BJ (cell line): ENCODE data around the gene ABCA8. TPM values are rescaled to one million over a fixed set of nuclear protein-coding genes. Genes with fewer than 3 reads are reported as not detected.
"Not testable (repeated sequence)": the region's sequence is repeated elsewhere in the genome, so short reads cannot be mapped to it uniquely, and the experiment has no call there.

Experiments used
- CTCF ChIA-PET: fragments of 350-600 bp; formaldehyde crosslinking; extraction: SDS; loops from one replicate; lab custom pipeline; 2021; ENCODE audit warnings: antibody characterized with exemption, inconsistent platforms; lab: Yijun Ruan, JAX
- POLR2A ChIA-PET: fragments of 300-600 bp; sonication (Branson Sonifier 250); formaldehyde crosslinking; extraction: SDS; loops from one replicate; lab custom pipeline; 2021; ENCODE audit warnings: antibody characterized with exemption; lab: Charles Lee
- DNase-seq: peaks from one replicate; pipeline ENCODE4 v3.0.0-alpha.2; 2011; ENCODE audit warnings: low read depth
- H3K27me3 ChIP-seq: 2 replicates; pipeline ENCODE4 v1.6.0; 2011; ENCODE audit warnings: low read length; ENCODE audit not compliant: control insufficient read depth, insufficient read depth
- H3K36me3 ChIP-seq: 2 replicates; pipeline ENCODE4 v1.5.1; 2011; ENCODE audit warnings: low read length; ENCODE audit not compliant: control insufficient read depth, insufficient read depth
- H3K4me3 ChIP-seq: 2 replicates; pipeline ENCODE4 v1.5.1; 2011; ENCODE audit warnings: low read depth, mild to moderate bottlenecking, control low read depth, low read length
- polyA plus RNA-seq: library from polyadenylated mRNA; depleted of rRNA; stranded (reverse); fragments of >200 nt; gene quantifications from 2 replicates; pipeline ENCODE4 v1.2.3, GENCODE V29; 2011
- TF ChIP-seq, protein P1 (sequence below): IDR thresholded peaks from 2 replicates; pipeline ENCODE4 v1.5.1; 2011; ENCODE audit warnings: low read depth, mild to moderate bottlenecking, control low read depth, inconsistent platforms, low read length, moderate library complexity; ENCODE audit not compliant: insufficient read depth

The ABCA8 gene
- polyA plus RNA-seq, 1 experiment = 0.27 TPM

DNA sequence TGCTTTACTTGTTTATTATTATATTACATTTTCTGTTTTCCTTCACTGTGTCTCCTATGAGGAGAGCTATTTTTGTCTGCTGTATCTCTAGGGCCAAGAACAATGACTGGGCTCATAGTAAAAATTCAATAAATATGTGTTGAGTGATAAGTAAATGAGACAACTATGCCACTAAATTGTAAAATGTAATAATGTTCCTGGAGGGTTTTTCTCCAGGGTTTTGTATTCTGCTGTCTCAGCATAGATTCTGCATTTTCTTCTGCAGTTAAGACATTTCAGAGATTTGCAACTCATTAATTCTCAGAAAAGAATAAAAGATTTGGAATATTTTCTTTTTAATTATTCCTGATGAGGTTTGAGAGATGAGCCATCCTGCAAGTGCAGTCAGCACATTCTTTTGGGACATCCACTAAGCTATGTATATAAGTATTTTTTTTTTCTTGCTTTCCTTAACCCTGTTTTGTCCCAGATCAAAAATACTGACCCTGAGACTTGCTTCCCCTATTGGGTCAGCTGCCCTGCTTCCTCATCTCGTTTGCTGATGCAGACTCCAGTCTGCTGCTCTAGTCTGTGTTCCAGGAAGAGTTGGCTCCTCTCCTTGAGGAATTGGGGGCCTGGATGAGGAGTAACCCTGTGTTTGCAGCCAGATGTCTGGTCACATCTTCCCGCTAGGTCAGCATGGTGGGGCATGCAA is 122.9 kb downstream of the ABCA8 start:
- ChIA-PET CTCF (no interaction called here), POLR2A (interaction anchor here (0.6 kb wide), 1 partner anchor 10 kb away, joined by 4 read pairs; no protein-coding TSS in a partner anchor)
- Histone ChIP-seq H3K4me3 (no peak overlapping the region), H3K27me3 (peaks cover 1% of the 10 kb centered on the region; the same call in 1 of the 2 replicates), H3K36me3 (no peaks in the 10 kb centered on the region)
- TF ChIP-seq, protein P1, sequence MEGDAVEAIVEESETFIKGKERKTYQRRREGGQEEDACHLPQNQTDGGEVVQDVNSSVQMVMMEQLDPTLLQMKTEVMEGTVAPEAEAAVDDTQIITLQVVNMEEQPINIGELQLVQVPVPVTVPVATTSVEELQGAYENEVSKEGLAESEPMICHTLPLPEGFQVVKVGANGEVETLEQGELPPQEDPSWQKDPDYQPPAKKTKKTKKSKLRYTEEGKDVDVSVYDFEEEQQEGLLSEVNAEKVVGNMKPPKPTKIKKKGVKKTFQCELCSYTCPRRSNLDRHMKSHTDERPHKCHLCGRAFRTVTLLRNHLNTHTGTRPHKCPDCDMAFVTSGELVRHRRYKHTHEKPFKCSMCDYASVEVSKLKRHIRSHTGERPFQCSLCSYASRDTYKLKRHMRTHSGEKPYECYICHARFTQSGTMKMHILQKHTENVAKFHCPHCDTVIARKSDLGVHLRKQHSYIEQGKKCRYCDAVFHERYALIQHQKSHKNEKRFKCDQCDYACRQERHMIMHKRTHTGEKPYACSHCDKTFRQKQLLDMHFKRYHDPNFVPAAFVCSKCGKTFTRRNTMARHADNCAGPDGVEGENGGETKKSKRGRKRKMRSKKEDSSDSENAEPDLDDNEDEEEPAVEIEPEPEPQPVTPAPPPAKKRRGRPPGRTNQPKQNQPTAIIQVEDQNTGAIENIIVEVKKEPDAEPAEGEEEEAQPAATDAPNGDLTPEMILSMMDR = no peak
- no peak for DNase-seq

DNA sequence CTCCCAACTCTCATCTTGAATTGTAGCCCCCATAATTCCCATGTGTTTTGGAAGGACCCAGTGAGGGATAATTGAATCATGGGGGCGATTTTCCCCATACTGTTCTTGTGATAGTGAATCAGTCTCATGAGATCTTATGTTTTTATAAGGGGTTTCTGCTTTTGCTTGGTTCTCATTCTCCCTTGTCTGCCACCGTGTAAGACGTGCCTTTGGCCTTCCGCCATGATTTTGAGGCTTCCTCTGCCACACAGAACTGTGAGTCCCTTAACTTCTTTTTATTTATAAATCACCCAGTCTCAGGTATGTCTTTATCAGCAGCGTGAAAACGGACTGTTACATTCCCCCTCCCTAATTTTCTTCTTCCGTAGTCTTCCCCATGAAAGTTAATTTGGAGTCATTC is 124.0 kb downstream of the ABCA8 start:
- no peak for DNase-seq
- no peak overlapping the region for H3K4me3 ChIP-seq
- ChIA-PET POLR2A (no interaction called here), CTCF (no interaction called here)
- H3K27me3 ChIP-seq = peaks cover 1% of the 10 kb centered on the region; the same call in 1 of the 2 replicates
- no peaks in the 10 kb centered on the region for H3K36me3 ChIP-seq
- TF ChIP-seq, protein P1 = no peak

DNA sequence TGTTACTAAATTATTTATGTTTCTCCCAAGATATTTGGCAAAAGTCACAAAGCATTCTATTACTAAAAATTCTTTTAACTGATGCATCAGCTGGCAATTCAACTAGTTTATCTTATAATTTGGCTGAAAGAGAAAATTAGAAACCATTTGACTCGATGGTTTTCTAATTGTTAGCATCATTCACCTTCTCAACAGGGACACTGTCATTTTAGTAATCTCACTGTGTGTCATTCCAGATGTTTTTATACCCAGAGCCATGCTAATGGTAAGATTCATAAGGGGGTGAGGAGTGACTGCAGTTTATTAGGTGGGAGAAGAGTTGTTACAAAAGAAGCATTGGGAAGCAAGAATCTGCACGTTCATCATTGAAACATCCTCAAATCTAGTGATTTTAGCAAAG is 124.9 kb downstream of the ABCA8 start:
- DNase-seq = no peak
- CTCF ChIA-PET = interaction anchor here (0.7 kb wide), 1 partner anchor 62 kb away, joined by 5 read pairs; no protein-coding TSS in a partner anchor
- H3K36me3 ChIP-seq = no peaks in the 10 kb centered on the region
- no peak overlapping the region for H3K4me3 ChIP-seq
- POLR2A ChIA-PET = no interaction called here
- peaks cover 1% of the 10 kb centered on the region; the same call in 1 of the 2 replicates for H3K27me3 ChIP-seq
- TF ChIP-seq, protein P1 = no peak

DNA sequence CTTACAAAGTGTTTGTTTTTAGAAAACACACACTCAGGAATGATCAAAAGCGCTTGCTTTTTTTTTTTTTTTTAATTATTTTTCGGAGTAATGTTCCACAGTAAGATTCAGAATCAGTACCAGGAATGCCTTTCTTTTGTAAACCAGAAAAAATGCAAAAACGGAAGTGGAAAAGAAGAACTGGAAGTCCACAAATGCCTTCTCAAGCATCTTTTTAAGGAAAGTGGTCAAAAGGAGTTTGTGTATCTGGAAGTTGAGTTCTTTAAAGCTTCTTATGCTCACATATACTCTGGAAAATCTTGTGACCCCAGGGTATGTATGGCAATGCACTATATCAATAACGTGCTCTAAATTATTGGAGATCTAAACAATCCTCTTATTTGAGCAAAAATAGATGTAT is 126.0 kb downstream of the ABCA8 start:
- Histone ChIP-seq H3K27me3 (peaks cover 1% of the 10 kb centered on the region; the same call in 1 of the 2 replicates), H3K36me3 (no peaks in the 10 kb centered on the region), H3K4me3 (no peak overlapping the region)
- POLR2A ChIA-PET = no interaction called here
- CTCF ChIA-PET = no interaction called here
- DNase-seq = no peak
- TF ChIP-seq, protein P1 = no peak

DNA sequence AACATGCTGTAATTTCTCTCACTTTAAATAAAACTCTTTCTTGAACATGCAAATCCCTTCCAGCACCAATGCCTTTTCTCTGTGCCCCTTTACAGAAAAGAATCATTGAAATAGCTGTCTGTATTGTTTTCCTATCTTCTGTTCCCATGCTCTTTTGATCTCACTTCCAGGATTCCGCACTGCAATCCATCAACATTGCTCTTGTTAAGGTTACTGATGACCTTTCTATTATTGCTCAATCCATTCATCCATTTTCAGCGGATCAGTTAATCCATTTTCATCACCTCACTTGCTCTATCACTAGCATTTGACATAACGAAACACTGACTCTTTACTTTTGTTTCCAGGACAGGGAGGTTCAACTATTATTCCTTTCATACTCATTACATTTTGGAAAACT is 130.5 kb downstream of the ABCA8 start:
- no peaks in the 10 kb centered on the region for H3K27me3 ChIP-seq
- no peak overlapping the region for H3K4me3 ChIP-seq
- TF ChIP-seq, protein P1 = no peak
- no peaks in the 10 kb centered on the region for H3K36me3 ChIP-seq
- CTCF ChIA-PET = no interaction called here
- POLR2A ChIA-PET = no interaction called here
- DNase-seq = no peak

DNA sequence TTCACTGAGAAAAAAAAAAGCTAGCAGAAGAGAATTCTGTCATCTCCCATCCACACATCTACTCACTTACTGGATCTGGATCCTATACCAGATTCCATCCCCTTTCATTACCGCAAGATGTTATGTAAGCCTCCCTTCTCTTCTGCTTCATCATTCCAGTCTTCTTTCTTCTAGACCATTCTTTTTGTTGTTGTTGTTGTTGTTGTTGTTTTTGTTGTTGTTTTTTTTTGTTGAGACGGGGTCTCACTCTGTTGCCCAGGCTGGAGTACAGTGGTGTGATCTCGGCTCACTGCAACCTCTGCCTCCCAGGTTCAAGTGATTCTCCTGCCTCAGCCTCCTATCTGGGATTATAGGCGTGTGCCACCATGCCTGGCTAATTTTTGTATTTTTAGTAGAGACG is 131.0 kb downstream of the ABCA8 start:
- CTCF ChIA-PET = interaction anchor here (0.6 kb wide), 1 partner anchor 117 kb away, joined by 5 read pairs; no protein-coding TSS in a partner anchor
- H3K36me3 ChIP-seq, POLR2A ChIA-PET: not testable (repeated sequence)

More for the DNA sequence above, 131.0 kb downstream of the ABCA8 start:
- H3K27me3 ChIP-seq, H3K4me3 ChIP-seq, DNase-seq: not testable (repeated sequence)
